Neural progenitor cell (in vitro differentiated cells): ENCODE data around the gene TEK. TPM values are rescaled to one million over a fixed set of nuclear protein-coding genes. Genes with fewer than 3 reads are reported as not detected.
A peak's percentile ranks its signal among the peaks of the same experiment; 100 is the strongest.

Source experiments
- DNase-seq: peaks from one replicate; pipeline ENCODE4 v3.0.0-alpha.2; 2016; ENCODE audit warnings: low spot score
- H2AFZ ChIP-seq: fragments of 200-600 bp; sonication (generic); replicated peaks from 2 replicates; pipeline ENCODE4 v1.6.1; 2016; ENCODE audit warnings: antibody characterized with exemption
- H3F3A ChIP-seq: fragments of 200-600 bp; sonication (generic); 2 replicates; pipeline ENCODE4 v1.6.1; 2016; ENCODE audit warnings: antibody characterized with exemption, low read depth
- H3K27ac ChIP-seq: fragments of 200-600 bp; sonication (generic); 2 replicates; pipeline ENCODE4 v1.5.1; 2016; ENCODE audit warnings: mild to moderate bottlenecking
- H3K27me3 ChIP-seq: fragments of 200-600 bp; sonication (generic); 2 replicates; pipeline ENCODE4 v1.6.1; 2016; ENCODE audit warnings: mild to moderate bottlenecking, moderate library complexity
- H3K36me3 ChIP-seq: fragments of 200-600 bp; sonication (generic); 2 replicates; pipeline ENCODE4 v1.5.1; 2016
- H3K4me1 ChIP-seq: fragments of 200-600 bp; sonication (generic); 2 replicates; pipeline ENCODE4 v1.6.1; 2016; ENCODE audit warnings: mixed run types
- H3K4me2 ChIP-seq: fragments of 200-600 bp; sonication (generic); 2 replicates; pipeline ENCODE4 v1.6.1; 2016
- H3K4me3 ChIP-seq: fragments of 200-600 bp; sonication (generic); 2 replicates; pipeline ENCODE4 v1.5.1; 2016
- H3K79me2 ChIP-seq: fragments of 200-600 bp; sonication (generic); 2 replicates; pipeline ENCODE4 v1.6.1; 2016; ENCODE audit warnings: low read depth
- H3K9ac ChIP-seq: fragments of 200-600 bp; sonication (generic); 2 replicates; pipeline ENCODE4 v1.6.1; 2016
- H3K9me3 ChIP-seq: fragments of 200-600 bp; sonication (generic); 2 replicates; pipeline ENCODE4 v1.5.1; 2016; ENCODE audit warnings: low read depth
- H4K20me1 ChIP-seq: fragments of 200-600 bp; sonication (generic); 2 replicates; pipeline ENCODE4 v1.6.1; 2016; ENCODE audit warnings: low read depth
- H3K27ac Mint-ChIP-seq: 3 replicates; pipeline ENCODE4 v1.8.0; 2021; ENCODE audit warnings: mixed read lengths
- H3K27me3 Mint-ChIP-seq: 2 replicates; pipeline ENCODE4 v1.8.0; 2022; ENCODE audit warnings: low read depth, mild to moderate bottlenecking, inconsistent platforms, moderate library complexity, mixed read lengths; ENCODE audit not compliant: insufficient read depth
- H3K36me3 Mint-ChIP-seq: 3 replicates; pipeline ENCODE4 v1.8.0; 2021; ENCODE audit warnings: mixed read lengths
- H3K4me1 Mint-ChIP-seq: 3 replicates; pipeline ENCODE4 v1.8.0; 2021; ENCODE audit warnings: mixed read lengths
- H3K4me3 Mint-ChIP-seq: 3 replicates; pipeline ENCODE4 v1.8.0; 2021; ENCODE audit warnings: mild to moderate bottlenecking, moderate library complexity, mixed read lengths
- H3K9me3 Mint-ChIP-seq: 3 replicates; pipeline ENCODE4 v1.8.0; 2020; ENCODE audit warnings: mixed read lengths
- CTCF ChIP-seq: fragments of 200-600 bp; sonication (generic); IDR thresholded peaks from 2 replicates; pipeline ENCODE4 v1.5.1; 2017; ENCODE audit warnings: antibody characterized with exemption, mild to moderate bottlenecking
- EZH2 ChIP-seq: fragments of 200-600 bp; sonication (generic); IDR thresholded peaks from 2 replicates; pipeline ENCODE4 v1.6.1; 2017; ENCODE audit warnings: antibody characterized with exemption, mild to moderate bottlenecking, moderate library complexity
- EZH2phosphoT487 ChIP-seq: fragments of 200-600 bp; sonication (generic); IDR thresholded peaks from 2 replicates; pipeline ENCODE4 v1.6.1; 2017; ENCODE audit warnings: antibody characterized with exemption
- total RNA-seq: library from RNA; depleted of rRNA; stranded (reverse); fragments of >200 nt; gene quantifications from 2 replicates; pipeline ENCODE4 v1.2.3, GENCODE V29; 2015; ENCODE audit warnings: low replicate concordance

TEK gene
- total RNA-seq, 1 donor from 2014 or later = 12.3 TPM

- Mint-ChIP-seq H3K4me1 (peaks cover 2% of the 10 kb centered on the region), H3K27ac (no peak overlapping the region), H3K4me3 (no peak overlapping the region), H3K27me3 (peaks cover 5% of the 10 kb centered on the region), H3K36me3 (no peaks in the 10 kb centered on the region), H3K9me3 (no peaks in the 10 kb centered on the region)
- H3K4me2 ChIP-seq = no peak overlapping the region
- no peaks in the 10 kb centered on the region for H3K27me3 ChIP-seq
- H3K4me3 ChIP-seq = no peak overlapping the region
- H3K4me1 ChIP-seq = peaks cover 5% of the 10 kb centered on the region
- H4K20me1 ChIP-seq = no peaks in the 10 kb centered on the region
- no peak overlapping the region for H3K9ac ChIP-seq
- H3K79me2 ChIP-seq = no peaks in the 10 kb centered on the region
- no peak for DNase-seq
- no peaks in the 10 kb centered on the region for H3K9me3 ChIP-seq
- TF ChIP-seq EZH2phosphoT487 (no peak), EZH2 (no peak), CTCF (no peak)
- H3K36me3 ChIP-seq = no peaks in the 10 kb centered on the region
- no peak overlapping the region for H2AFZ ChIP-seq
- H3F3A ChIP-seq = no peaks in the 10 kb centered on the region
- no peak overlapping the region for H3K27ac ChIP-seq
Measured at GRCh38 chr9:27124151-27124550, 15.1 kb downstream of the TEK start.

DNA sequence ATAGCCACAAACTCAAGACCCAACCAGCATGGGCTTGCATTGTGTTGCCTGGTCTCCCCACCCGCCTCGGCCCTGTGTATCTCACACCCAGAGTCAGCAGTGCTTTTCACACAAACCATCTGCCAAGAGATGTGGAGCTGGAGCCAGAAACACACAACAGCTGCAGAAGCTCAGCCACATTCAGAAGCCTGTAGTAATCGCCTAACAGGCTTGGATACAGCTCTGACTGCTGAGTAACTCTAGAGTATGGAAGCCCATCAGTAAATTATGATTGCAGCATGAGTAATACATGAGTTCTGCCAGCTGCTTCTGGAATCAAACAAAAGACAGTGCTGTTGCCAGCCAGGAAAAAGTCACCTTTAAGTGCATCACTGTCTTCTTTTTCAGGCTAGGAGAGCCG lies 16.0 kb downstream of the TEK start:
- no peak for TF ChIP-seq EZH2
- TF ChIP-seq EZH2phosphoT487 = no peak
- TF ChIP-seq CTCF = no peak
- peaks cover 5% of the 10 kb centered on the region for H3K4me1 ChIP-seq
- no peaks in the 10 kb centered on the region for H3K36me3 Mint-ChIP-seq
- H3K9me3 ChIP-seq = no peaks in the 10 kb centered on the region
- H3K4me1 Mint-ChIP-seq = peaks cover 2% of the 10 kb centered on the region
- H3K27me3 Mint-ChIP-seq = peaks cover 5% of the 10 kb centered on the region
- H3K4me3 Mint-ChIP-seq = no peak overlapping the region
- H3K9me3 Mint-ChIP-seq = no peaks in the 10 kb centered on the region
- no peak overlapping the region for H3K4me2 ChIP-seq
- no peak for DNase-seq
- H3K36me3 ChIP-seq = no peaks in the 10 kb centered on the region
- H3K27me3 ChIP-seq = no peaks in the 10 kb centered on the region
- no peaks in the 10 kb centered on the region for H3K79me2 ChIP-seq
- no peak overlapping the region for H3K4me3 ChIP-seq
- H4K20me1 ChIP-seq = no peaks in the 10 kb centered on the region
- H3K27ac ChIP-seq = no peak overlapping the region
- no peak overlapping the region for H3K9ac ChIP-seq
- H3F3A ChIP-seq = no peaks in the 10 kb centered on the region
- no peak overlapping the region for H3K27ac Mint-ChIP-seq
- peak overlapping the region; percentile 31 for H2AFZ ChIP-seq

DNA sequence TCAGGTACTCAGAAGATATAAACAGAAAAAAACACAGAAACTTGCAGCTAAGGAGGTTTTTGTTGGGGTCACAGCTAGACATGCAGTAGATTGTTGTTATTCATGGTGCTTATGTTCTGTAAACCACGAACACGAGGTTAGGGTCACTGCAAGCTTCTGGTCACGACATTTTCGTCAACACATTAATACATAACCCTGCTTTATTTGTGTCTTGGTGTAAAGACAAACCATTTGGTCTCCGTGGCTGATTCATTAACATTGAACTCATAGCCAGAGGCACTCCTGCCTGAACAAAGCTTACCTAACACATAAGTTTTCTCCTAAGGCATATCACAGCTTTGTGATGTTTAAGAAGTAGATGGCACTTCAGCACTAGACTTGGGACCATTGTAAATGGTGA lies 16.9 kb downstream of the TEK start:
- no peak overlapping the region for H3K27ac ChIP-seq
- no peak overlapping the region for H3K4me3 ChIP-seq
- no peaks in the 10 kb centered on the region for H3F3A ChIP-seq
- TF ChIP-seq EZH2phosphoT487 (no peak), CTCF (no peak), EZH2 (no peak)
- Mint-ChIP-seq H3K36me3 (no peaks in the 10 kb centered on the region), H3K27ac (no peak overlapping the region), H3K4me3 (no peak overlapping the region), H3K9me3 (no peaks in the 10 kb centered on the region), H3K27me3 (peaks cover 5% of the 10 kb centered on the region), H3K4me1 (peaks cover 2% of the 10 kb centered on the region)
- H3K36me3 ChIP-seq = no peaks in the 10 kb centered on the region
- H3K9me3 ChIP-seq = no peaks in the 10 kb centered on the region
- no peak overlapping the region for H2AFZ ChIP-seq
- DNase-seq = no peak
- H3K4me1 ChIP-seq = peaks cover 5% of the 10 kb centered on the region
- H3K27me3 ChIP-seq = no peaks in the 10 kb centered on the region
- no peak overlapping the region for H3K9ac ChIP-seq
- no peak overlapping the region for H3K4me2 ChIP-seq
- H4K20me1 ChIP-seq = no peaks in the 10 kb centered on the region
- H3K79me2 ChIP-seq = no peaks in the 10 kb centered on the region
